Measurements from ENCODE around the gene KCNJ5.
"Not testable (repeated sequence)": the region's sequence is repeated elsewhere in the genome, so short reads cannot be mapped to it uniquely, and the experiment has no call there.

KCNJ5 gene

DNA sequence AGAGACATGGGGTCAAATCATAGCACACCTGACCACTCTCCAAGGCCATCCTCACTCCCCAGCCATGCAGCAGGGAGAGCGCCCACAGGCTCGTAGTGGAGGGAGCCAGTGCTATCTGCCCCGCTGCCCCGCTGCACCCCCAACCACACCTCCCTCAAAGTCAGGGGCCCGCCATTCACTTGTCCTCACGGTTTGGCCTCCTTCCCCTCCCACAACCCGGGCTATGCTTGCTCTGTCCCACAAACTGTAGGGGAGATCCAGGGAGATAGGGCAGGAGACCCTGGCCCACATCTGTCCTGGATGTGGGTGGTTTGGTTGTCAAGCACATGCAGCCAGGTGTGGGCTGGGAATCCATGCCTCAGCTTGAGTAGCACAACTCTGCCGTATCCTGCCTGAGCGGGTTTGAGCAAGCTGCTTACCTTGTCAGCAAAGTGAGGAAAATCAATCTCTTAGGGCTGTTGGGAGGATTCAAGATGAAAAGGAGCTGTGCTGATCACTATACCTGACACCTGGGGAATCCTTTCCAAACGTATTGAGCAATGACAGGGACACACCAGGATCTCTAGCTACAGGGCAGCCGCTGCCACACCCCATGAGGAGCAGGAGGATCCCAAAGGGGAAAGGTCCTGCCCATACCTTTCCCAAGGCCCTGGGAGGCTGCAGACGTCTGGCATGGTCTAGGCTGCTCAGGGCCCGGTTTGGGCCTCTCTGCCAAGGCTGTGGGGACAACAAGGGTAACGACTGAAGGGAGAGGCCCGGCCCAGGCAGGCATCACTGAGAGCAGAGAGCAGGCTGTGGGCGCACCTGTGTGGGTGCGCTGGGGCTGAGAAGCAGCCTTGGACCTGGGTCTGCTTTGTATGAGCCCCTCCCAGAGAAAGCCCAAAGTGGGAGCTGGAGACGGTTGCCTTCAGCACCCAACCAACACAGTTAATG, 23.3 kb downstream of the KCNJ5 start:
- ChIA-PET POLR2A (ENCODE audit: low non-redundant PET) (no interaction called here), CTCF (interaction anchor here (0.6 to 1.5 kb wide), 2 partner anchors 42 to 229 kb away, joined by 5 to 6 read pairs; no protein-coding TSS in a partner anchor)
- no peak for DNase-seq (ENCODE audit: low spot score)
- peak overlapping the region; percentile 50 for H3K27ac ChIP-seq
- TF ChIP-seq CTCF (conservative IDR thresholded peaks at IDR 0.05; ENCODE audit: low read depth): no peak

- POLR2A ChIA-PET (ENCODE audit: low non-redundant PET): no interaction called here
- CTCF ChIA-PET: interaction anchor here (1.5 kb wide), 1 partner anchor 41 kb away, joined by 6 read pairs; no protein-coding TSS in a partner anchor
- no peak for TF ChIP-seq CTCF (conservative IDR thresholded peaks at IDR 0.05; ENCODE audit: low read depth)
- H3K27ac ChIP-seq: peak overlapping the region; percentile 50
- no peak for DNase-seq (ENCODE audit: low spot score)
These were observed 24.0 kb downstream of the KCNJ5 start for GRCh38 chr11:128915149-128915521.

GRCh38 chr11:128916037-128916572, 24.9 kb downstream of the KCNJ5 start:
- no peak for TF ChIP-seq CTCF (conservative IDR thresholded peaks at IDR 0.05; ENCODE audit: low read depth)
- H3K27ac ChIP-seq: no peak overlapping the region
- ChIA-PET POLR2A (ENCODE audit: low non-redundant PET) (no interaction called here), CTCF (no interaction called here)
- no peak for DNase-seq (ENCODE audit: low spot score)

DNA sequence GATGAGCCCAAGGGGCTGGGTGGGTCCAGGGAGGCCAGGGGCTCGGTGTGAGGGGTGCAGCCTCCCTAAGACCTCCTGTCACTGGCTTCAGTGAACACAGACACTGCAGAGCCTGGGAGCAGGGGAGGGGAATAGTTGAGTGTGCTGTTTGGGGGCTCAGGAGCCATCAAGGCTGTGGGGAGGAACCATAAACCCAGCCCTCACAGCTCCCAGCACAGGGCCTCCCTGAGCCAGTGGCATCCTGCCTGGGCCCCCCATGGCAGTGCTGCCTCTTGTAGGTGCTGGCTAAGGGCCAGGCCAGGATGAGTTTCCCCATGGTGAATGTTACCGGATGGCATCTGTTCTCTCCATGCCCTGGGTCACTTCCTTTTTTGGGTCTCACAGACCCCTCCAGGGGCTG, 25.5 kb downstream of the KCNJ5 start:
- no peak for TF ChIP-seq CTCF (conservative IDR thresholded peaks at IDR 0.05; ENCODE audit: low read depth)
- CTCF ChIA-PET: no interaction called here
- POLR2A ChIA-PET (ENCODE audit: low non-redundant PET): no interaction called here
- no peak overlapping the region for H3K27ac ChIP-seq
- no peak for DNase-seq (ENCODE audit: low spot score)

GRCh38 chr11:128917144-128917724, 26.1 kb downstream of the KCNJ5 start:
- H3K27ac ChIP-seq: no peak overlapping the region
- DNase-seq (ENCODE audit: low spot score): no peak
- no peak for TF ChIP-seq CTCF (conservative IDR thresholded peaks at IDR 0.05; ENCODE audit: low read depth)
- ChIA-PET POLR2A (ENCODE audit: low non-redundant PET) (no interaction called here), CTCF (no interaction called here)

DNA sequence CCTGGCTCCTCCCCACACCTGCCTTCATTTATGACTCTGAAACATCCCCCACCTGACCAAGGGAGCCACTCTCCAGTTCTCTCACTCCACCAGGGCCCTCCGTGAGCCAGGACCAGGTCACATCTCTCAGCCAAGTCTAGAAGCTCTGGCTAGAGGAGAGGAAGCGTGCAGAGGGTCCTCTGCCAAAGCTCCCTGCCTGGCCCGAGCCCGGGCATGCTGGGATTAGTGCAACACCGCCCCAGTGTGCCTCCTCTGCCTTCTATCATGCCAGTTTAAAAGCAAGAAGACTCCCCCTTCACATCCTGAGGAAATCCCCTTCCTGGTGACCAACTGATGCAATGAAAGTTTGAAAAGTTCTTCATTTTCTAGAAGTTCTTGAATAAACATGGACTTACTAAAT, 28.1 kb downstream of the KCNJ5 start:
- ChIA-PET CTCF (interaction anchor here (0.5 to 0.7 kb wide), 2 partner anchors 13 to 37 kb away, joined by 3 read pairs; no protein-coding TSS in a partner anchor), POLR2A (ENCODE audit: low non-redundant PET) (no interaction called here)
- H3K27ac ChIP-seq: peak overlapping the region; percentile 30
- DNase-seq (ENCODE audit: low spot score): no peak
- no peak for TF ChIP-seq CTCF (conservative IDR thresholded peaks at IDR 0.05; ENCODE audit: low read depth)

- CTCF ChIA-PET: interaction anchor here (0.5 to 0.7 kb wide), 2 partner anchors 14 to 37 kb away, joined by 3 read pairs; no protein-coding TSS in a partner anchor
These were observed 28.5 kb downstream of the KCNJ5 start for GRCh38 chr11:128919635-128920034.

More at GRCh38 chr11:128919635-128920034, 28.5 kb downstream of the KCNJ5 start:
- DNase-seq (ENCODE audit: low spot score); POLR2A ChIA-PET (ENCODE audit: low non-redundant PET): not testable (repeated sequence)
- peak overlapping the region; percentile 30 for H3K27ac ChIP-seq

Measured in RWPE1 (cell line).